Astrocyte of the spinal cord (primary cell): Measurements from ENCODE around the gene SMCR8.

Source experiments
- DNase-seq: peaks from one replicate; pipeline ENCODE4 v3.0.0; 2011; ENCODE audit warnings: low read depth, low spot score
- H3K4me3 ChIP-seq: 2 replicates; pipeline ENCODE4 v1.5.1; 2011; ENCODE audit warnings: low read depth, mild to moderate bottlenecking, low read length, moderate library complexity
- CTCF ChIP-seq: IDR thresholded peaks from 2 replicates; pipeline ENCODE4 v1.5.1; 2012; ENCODE audit warnings: low read depth, mild to moderate bottlenecking, low read length, inconsistent platforms
- in situ Hi-C: cut with HindIII; loops from 2 replicates; pipeline ENCODE4 v1.10.0; 2017; ENCODE audit warnings: low sequenced_read_pairs

Gene SMCR8

GRCh38 chr17:18356624-18357023 lies 41.5 kb downstream of the SMCR8 start:
- in situ Hi-C loops: no loop called here
- H3K4me3 ChIP-seq: no peak overlapping the region
- peak; percentile 29 for DNase-seq
- no peak for TF ChIP-seq CTCF

GRCh38 chr17:18360518-18360917 lies 45.4 kb downstream of the SMCR8 start:
- in situ Hi-C loops: no loop called here
- TF ChIP-seq CTCF: no peak
- no peak for DNase-seq
- H3K4me3 ChIP-seq: no peak overlapping the region

- in situ Hi-C loops: no loop called here
- peak overlapping the region; percentile 64 for H3K4me3 ChIP-seq
- DNase-seq: no peak
- TF ChIP-seq CTCF: no peak
Measured at GRCh38 chr17:18361837-18362697, 47.0 kb downstream of the SMCR8 start.

- in situ Hi-C loops: no loop called here
- DNase-seq: peak; percentile 29
- TF ChIP-seq CTCF: no peak
- peak overlapping the region; percentile 64 for H3K4me3 ChIP-seq
Measured at GRCh38 chr17:18362698-18363100, 47.6 kb downstream of the SMCR8 start.

GRCh38 chr17:18363101-18364049 lies 48.3 kb downstream of the SMCR8 start, which contains the start of gene SHMT1:
SHMT1 (minus strand) TSS chr17:18363550; CDS start chr17:18355981, 7,569 bp downstream.
- peak; percentile 85 for DNase-seq
- in situ Hi-C loops: no loop called here
- TF ChIP-seq CTCF: no peak
- H3K4me3 ChIP-seq: peak within 1 kb of the TSS; percentile 64

- in situ Hi-C loops: no loop called here
- no peak for TF ChIP-seq CTCF
- DNase-seq: no peak
- no peak overlapping the region for H3K4me3 ChIP-seq
Measured at GRCh38 chr17:18364166-18364565, 49.1 kb downstream of the SMCR8 start.
